HepG2 (cell line): ENCODE data around the gene DROSHA. TPM values are rescaled to one million over a fixed set of nuclear protein-coding genes. Genes with fewer than 3 reads are reported as not detected.
"Not testable (repeated sequence)": the region's sequence is repeated elsewhere in the genome, so short reads cannot be mapped to it uniquely, and the experiment has no call there.

ENCODE experiments used
- ATAC-seq: fragments of 200-7000 bp; cut with Tn5 transposase; 3 replicates; pipeline ENCODE4 v1.9.1; 2020; ENCODE audit warnings: mild to moderate bottlenecking, moderate library complexity
- BruUV-seq: library from RNA; stranded (reverse); fragments of 400-500 nt; replicated peaks from 2 replicates; lab custom pipeline; 2021; lab: Mats Ljungman, UMichigan
- CTCF ChIA-PET: fragments of 300-600 bp; formaldehyde crosslinking; extraction: SDS; loops from one replicate; lab custom pipeline; 2021; ENCODE audit warnings: low total read pairs, inconsistent platforms, low intra/inter-chr PET ratio; lab: Yijun Ruan, JAX
- POLR2A ChIA-PET: fragments of 350-600 bp; sonication (Branson Sonifier 250); formaldehyde crosslinking; loops from one replicate; lab custom pipeline; 2020; ENCODE audit warnings: antibody characterized with exemption, inconsistent platforms; lab: Yijun Ruan, JAX
- DNase-seq: peaks from one replicate; pipeline ENCODE4 v3.0.0-alpha.2; 2015; ENCODE audit warnings: low spot score
- FAIRE-seq: peaks from 3 replicates; lab custom pipeline; 2011; peaks lifted over from hg19 to GRCh38; lab: Jason Lieb, UNC
- H2AFZ ChIP-seq: one replicate; pipeline ENCODE4 v1.6.1; 2011; ENCODE audit warnings: low read length, inconsistent platforms
- H3K27ac ChIP-seq: fragments of 300-600 bp; 3 replicates; pipeline ENCODE4 v1.8.0; 2011; ENCODE audit warnings: mixed run types, mild to moderate bottlenecking, mixed read lengths, low read length, inconsistent platforms; ENCODE audit not compliant: insufficient read depth; ENCODE audit errors: extremely low read length
- H3K27me3 ChIP-seq, 2 experiments: fragments of 200-600 bp in 1 of 2; 2 replicates in 1 of 2; 3 replicates in 1 of 2; pipeline versions ENCODE4 v1.6.0 to v1.8.0; 2011; ENCODE audit warnings: low read length in 2 of 2, mild to moderate bottlenecking in 2 of 2, moderate library complexity in 2 of 2, inconsistent platforms in 1 of 2; ENCODE audit not compliant: insufficient read depth in 2 of 2, control insufficient read depth in 1 of 2
- H3K36me3 ChIP-seq, 2 experiments: fragments of 200-600 bp in 1 of 2; replicated peaks in 1 of 2; 2 replicates in 1 of 2; 3 replicates in 1 of 2; pipeline versions ENCODE4 v1.5.1 to v1.8.0; 2011; ENCODE audit warnings: low read length in 2 of 2, inconsistent platforms in 1 of 2; ENCODE audit not compliant: insufficient read depth in 2 of 2, control insufficient read depth in 1 of 2
- H3K4me1 ChIP-seq: 2 replicates; pipeline ENCODE4 v1.5.1; 2012; ENCODE audit warnings: low read length, inconsistent platforms; ENCODE audit not compliant: insufficient read depth
- H3K4me2 ChIP-seq: 2 replicates; pipeline ENCODE4 v1.6.0; 2011; ENCODE audit warnings: low read depth, low read length, inconsistent platforms
- H3K4me3 ChIP-seq, 3 experiments: fragments of 200-600 bp in 1 of 3; sonication (generic), shearing (Covaris generic) in 1 of 3; replicated peaks in 1 of 3; 2 replicates each; pipeline ENCODE4 v1.5.1; 2011 to 2016; ENCODE audit warnings: low read length in 3 of 3, inconsistent platforms in 2 of 3, low read depth in 2 of 3, mild to moderate bottlenecking in 2 of 3, control low read depth in 1 of 3, mixed read lengths in 1 of 3; ENCODE audit not compliant: insufficient read depth in 1 of 3
- H3K79me2 ChIP-seq: one replicate; pipeline ENCODE4 v1.6.1; 2011; ENCODE audit warnings: low read length, inconsistent platforms; ENCODE audit not compliant: insufficient read depth
- H3K9ac ChIP-seq: 2 replicates; pipeline ENCODE4 v1.6.0; 2011; ENCODE audit warnings: mild to moderate bottlenecking, low read depth, low read length, inconsistent platforms; ENCODE audit not compliant: insufficient read depth
- H3K9me3 ChIP-seq: 2 replicates; pipeline ENCODE4 v1.5.1; 2012; ENCODE audit warnings: mild to moderate bottlenecking, low read length
- H4K20me1 ChIP-seq: 2 replicates; pipeline ENCODE4 v1.6.0; 2011; ENCODE audit warnings: inconsistent platforms, mild to moderate bottlenecking, low read length, moderate library complexity; ENCODE audit not compliant: insufficient read depth
- THYN1 ChIP-seq: sonication (generic); formaldehyde crosslinking; IDR thresholded peaks from 2 replicates; pipeline ENCODE4 v1.8.1; 2023; ENCODE audit warnings: low read depth, mild to moderate bottlenecking, moderate library complexity, missing genetic modification reagents, borderline replicate concordance
- ZNF883 ChIP-seq: sonication (generic); formaldehyde crosslinking; IDR thresholded peaks from 2 replicates; pipeline ENCODE4 v1.5.1; 2020; ENCODE audit warnings: mild to moderate bottlenecking, missing genetic modification reagents; ENCODE audit errors: not compliant biosample characterization
- WGBS: methylation state at CpG from one replicate; pipeline ENCODE4 v1.1.6; 2017; ENCODE audit warnings: low lambda C conversion rate; 5-methylcytosine and 5-hydroxymethylcytosine counted together
- in situ Hi-C: cut with HindIII; loops from 2 replicates; pipeline ENCODE4 v1.10.0; 2017; ENCODE audit warnings: low pct_unique_long_range_greater_than_20kb; ENCODE audit not compliant: extremely low pct_ligation_motif_present
- intact Hi-C: fragments of 100-400 bp; cut with micrococcal nuclease; formaldehyde crosslinking; loops from one replicate; pipeline ENCODE4 v1.10.0; 2022; ENCODE audit not compliant: unreplicated experiment
- polyA plus RNA-seq, 8 experiments: library from polyadenylated mRNA; depleted of rRNA in 3 of 8; stranded (reverse) in 7 of 8; unstranded in 1 of 8; fragments of >200 nt; fragmentation: Illumina TruSeq in 4 of 8; extraction: Trizol in 4 of 8; gene quantifications; 2 replicates each; pipeline versions ENCODE4 v1.2.1 to v1.2.3, GENCODE V29; 2011 to 2016; ENCODE audit warnings: low read depth in 4 of 8, missing spikeins in 1 of 8, mixed read lengths in 1 of 8; ENCODE audit not compliant: insufficient read depth in 1 of 8
- total RNA-seq, 5 experiments: library from RNA; depleted of rRNA; stranded (reverse); fragments of >200 nt; fragmentation: Illumina TruSeq; extraction: Trizol; gene quantifications; 2 replicates each; pipeline ENCODE4 v1.2.3, GENCODE V29; 2016; ENCODE audit warnings: low read depth in 1 of 5
- TF ChIP-seq, protein P1 (sequence below): sonication (generic); formaldehyde crosslinking; IDR thresholded peaks from 2 replicates; pipeline ENCODE4 v1.5.1; 2020; ENCODE audit warnings: missing genetic modification reagents, mild to moderate bottlenecking, borderline replicate concordance
- TF ChIP-seq, protein P2 (sequence below): sonication (generic); formaldehyde crosslinking; IDR thresholded peaks from 2 replicates; pipeline ENCODE4 v1.4.0; 2020; ENCODE audit warnings: missing genetic modification reagents
- TF ChIP-seq, protein P3 (sequence below): IDR thresholded peaks from 2 replicates; pipeline ENCODE4 v1.6.1; 2016; ENCODE audit warnings: low read depth

The DROSHA gene
- total and polyA plus RNA-seq, 2 of the 13 experiments (the other 11 are each of a cell fraction or from before 2014, with no cell fraction given): 22.3 to 29.4 TPM

DNA sequence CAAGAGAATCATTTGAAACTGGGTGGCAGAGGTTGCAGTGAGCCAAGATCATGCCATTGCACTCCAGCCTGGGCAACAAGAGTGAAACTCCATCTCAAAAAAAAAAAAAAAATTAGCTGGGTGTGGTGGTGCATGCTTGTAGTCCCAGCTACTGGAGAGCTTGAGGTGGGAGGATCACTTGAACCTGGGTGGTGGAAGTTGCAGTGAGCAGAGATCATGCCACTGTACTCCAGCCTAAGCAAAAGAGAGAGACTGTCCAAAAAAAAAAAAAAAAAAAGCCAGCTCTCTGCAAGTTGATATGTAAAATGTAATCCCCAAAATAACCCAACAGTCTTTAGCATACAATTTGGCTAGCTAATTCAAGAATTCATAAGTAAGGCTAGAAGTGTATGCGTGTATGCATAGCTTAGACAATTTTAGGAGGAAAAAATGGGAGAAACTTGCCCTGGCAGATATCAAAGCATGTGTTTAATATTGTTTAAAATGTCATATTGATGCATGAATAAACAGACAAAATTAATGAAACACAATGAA lies 36.5 kb upstream of the DROSHA start (continued):
- TF ChIP-seq, protein P1, sequence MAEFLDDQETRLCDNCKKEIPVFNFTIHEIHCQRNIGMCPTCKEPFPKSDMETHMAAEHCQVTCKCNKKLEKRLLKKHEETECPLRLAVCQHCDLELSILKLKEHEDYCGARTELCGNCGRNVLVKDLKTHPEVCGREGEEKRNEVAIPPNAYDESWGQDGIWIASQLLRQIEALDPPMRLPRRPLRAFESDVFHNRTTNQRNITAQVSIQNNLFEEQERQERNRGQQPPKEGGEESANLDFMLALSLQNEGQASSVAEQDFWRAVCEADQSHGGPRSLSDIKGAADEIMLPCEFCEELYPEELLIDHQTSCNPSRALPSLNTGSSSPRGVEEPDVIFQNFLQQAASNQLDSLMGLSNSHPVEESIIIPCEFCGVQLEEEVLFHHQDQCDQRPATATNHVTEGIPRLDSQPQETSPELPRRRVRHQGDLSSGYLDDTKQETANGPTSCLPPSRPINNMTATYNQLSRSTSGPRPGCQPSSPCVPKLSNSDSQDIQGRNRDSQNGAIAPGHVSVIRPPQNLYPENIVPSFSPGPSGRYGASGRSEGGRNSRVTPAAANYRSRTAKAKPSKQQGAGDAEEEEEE (CRISPR knock-in tag): no peak
- TF ChIP-seq, protein P2, sequence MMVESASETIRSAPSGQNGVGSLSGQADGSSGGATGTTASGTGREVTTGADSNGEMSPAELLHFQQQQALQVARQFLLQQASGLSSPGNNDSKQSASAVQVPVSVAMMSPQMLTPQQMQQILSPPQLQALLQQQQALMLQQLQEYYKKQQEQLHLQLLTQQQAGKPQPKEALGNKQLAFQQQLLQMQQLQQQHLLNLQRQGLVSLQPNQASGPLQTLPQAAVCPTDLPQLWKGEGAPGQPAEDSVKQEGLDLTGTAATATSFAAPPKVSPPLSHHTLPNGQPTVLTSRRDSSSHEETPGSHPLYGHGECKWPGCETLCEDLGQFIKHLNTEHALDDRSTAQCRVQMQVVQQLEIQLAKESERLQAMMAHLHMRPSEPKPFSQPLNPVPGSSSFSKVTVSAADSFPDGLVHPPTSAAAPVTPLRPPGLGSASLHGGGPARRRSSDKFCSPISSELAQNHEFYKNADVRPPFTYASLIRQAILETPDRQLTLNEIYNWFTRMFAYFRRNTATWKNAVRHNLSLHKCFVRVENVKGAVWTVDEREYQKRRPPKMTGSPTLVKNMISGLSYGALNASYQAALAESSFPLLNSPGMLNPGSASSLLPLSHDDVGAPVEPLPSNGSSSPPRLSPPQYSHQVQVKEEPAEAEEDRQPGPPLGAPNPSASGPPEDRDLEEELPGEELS (CRISPR knock-in tag): no peak
- TF ChIP-seq, protein P3, sequence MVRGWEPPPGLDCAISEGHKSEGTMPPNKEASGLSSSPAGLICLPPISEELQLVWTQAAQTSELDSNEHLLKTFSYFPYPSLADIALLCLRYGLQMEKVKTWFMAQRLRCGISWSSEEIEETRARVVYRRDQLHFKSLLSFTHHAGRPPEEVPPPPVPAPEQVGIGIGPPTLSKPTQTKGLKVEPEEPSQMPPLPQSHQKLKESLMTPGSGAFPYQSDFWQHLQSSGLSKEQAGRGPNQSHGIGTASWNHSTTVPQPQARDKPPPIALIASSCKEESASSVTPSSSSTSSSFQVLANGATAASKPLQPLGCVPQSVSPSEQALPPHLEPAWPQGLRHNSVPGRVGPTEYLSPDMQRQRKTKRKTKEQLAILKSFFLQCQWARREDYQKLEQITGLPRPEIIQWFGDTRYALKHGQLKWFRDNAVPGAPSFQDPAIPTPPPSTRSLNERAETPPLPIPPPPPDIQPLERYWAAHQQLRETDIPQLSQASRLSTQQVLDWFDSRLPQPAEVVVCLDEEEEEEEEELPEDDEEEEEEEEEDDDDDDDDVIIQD (CRISPR knock-in tag): no peak
- TF ChIP-seq ZNF883 (no peak), THYN1 (no peak)

DNA sequence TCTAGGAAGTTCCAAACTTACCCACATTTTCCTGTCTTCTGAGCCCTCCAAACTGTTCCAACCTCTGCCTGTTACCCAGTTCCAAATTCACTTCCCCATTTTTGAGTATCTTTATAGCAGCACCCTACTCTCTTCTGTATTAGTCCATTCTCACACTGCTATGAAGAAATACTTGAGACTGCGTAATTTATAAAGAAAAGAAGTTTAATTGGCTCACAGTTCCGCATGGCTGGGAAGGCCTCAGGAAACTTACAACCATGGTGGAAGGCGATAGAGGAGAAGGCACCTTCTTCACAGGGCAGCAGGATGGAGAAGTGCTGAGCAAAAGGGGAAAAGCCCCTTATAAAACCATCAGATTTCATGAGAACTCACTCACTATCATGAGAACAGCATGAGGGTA lies 34.5 kb upstream of the DROSHA start:
- H3K27me3 ChIP-seq, intact Hi-C loops, H3K79me2 ChIP-seq, POLR2A ChIA-PET, H3K4me1 ChIP-seq, H4K20me1 ChIP-seq, H3K36me3 ChIP-seq, H3K4me3 ChIP-seq, FAIRE-seq, H3K9ac ChIP-seq, H2AFZ ChIP-seq, H3K4me2 ChIP-seq, BruUV-seq, ATAC-seq, in situ Hi-C loops, H3K9me3 ChIP-seq, CTCF ChIA-PET, DNase-seq, H3K27ac ChIP-seq: not testable (repeated sequence)
- WGBS: 16% methylated on average over 3 of the region's 3 CpGs
